Skeletal muscle cell (primary cell): ENCODE data around the gene PIGL.
"Not testable (repeated sequence)": the region's sequence is repeated elsewhere in the genome, so short reads cannot be mapped to it uniquely, and the experiment has no call there.

Experiments
- DNase-seq: peaks from one replicate; pipeline ENCODE4 v3.0.0-alpha.2; 2010; ENCODE audit warnings: low read depth
- H3K4me3 ChIP-seq: 2 replicates; pipeline ENCODE4 v1.5.1; 2011; ENCODE audit warnings: low read depth, mild to moderate bottlenecking, control low read depth, low read length, moderate library complexity

PIGL gene

DNA sequence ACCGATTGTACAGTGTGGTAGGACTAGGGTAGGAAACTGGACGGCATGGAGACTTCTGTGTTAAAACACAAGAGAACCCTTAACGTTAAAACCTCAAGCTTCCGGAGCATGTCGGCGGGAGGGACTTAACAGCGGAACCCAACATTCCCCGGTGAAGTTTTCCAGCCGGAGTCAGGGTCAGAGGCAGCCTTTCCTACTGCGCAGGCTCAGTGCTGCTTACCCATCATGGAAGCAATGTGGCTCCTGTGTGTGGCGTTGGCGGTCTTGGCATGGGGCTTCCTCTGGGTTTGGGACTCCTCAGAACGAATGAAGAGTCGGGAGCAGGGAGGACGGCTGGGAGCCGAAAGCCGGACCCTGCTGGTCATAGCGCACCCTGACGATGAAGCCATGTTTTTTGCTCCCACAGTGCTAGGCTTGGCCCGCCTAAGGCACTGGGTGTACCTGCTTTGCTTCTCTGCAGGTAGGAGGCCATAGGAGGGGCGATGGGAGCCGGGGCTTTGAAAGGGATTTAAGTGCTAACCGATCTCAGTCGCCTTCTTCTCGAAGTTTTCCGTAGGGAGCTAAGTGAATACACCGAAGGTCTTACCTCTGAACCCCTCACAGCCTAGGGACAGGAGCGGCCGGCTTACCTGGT, at the start of gene PIGL:
TSS of gene PIGL (plus strand) at position 209 of the 634 bp plus-strand sequence. CDS start at position 226, 17 bp downstream.
- DNase-seq, result peak; percentile 79
- H3K4me3 ChIP-seq, result peak within 1 kb of the TSS; percentile 100

DNA sequence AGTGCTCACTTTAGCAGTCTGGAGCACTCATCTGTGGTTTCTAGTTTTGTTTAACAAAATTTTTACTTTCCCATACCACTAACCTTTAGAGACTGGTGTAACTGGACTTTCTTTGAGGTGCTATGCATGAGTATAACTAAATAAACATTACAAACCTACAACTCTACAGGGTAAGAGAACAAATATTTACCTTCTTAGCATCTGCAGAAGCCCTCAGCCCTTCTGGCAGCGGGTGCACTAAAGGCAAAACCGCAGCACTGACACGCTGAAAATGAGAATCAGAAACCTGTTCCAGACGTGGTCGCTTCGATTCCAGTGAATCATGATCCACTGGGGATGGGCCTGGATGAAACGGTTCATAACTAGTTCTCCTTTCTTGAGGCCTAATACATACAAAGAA, 45.4 kb upstream of the PIGL start:
- DNase-seq, result no peak
- no peak overlapping the region for H3K4me3 ChIP-seq

DNA sequence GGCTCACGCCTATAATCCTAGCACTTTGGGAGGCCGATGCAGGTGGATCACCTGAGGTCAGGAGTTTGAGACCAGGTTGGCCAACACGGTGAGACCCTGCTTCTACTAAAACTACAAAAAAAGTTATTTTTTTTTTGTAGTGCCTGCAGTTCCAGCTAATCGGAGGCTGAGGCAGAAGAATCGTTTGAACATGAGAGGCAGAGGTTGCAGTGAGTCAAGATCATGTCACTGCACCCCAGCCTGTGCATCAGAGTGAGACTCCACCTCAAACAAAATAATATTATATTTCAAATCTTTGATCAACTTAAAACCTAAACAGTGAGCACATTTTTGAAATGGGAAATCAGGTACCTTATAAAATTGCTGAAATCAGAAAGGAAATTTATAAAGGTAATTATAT, 38.2 kb upstream of the PIGL start:
- no peak overlapping the region for H3K4me3 ChIP-seq
- DNase-seq, result no peak

DNA sequence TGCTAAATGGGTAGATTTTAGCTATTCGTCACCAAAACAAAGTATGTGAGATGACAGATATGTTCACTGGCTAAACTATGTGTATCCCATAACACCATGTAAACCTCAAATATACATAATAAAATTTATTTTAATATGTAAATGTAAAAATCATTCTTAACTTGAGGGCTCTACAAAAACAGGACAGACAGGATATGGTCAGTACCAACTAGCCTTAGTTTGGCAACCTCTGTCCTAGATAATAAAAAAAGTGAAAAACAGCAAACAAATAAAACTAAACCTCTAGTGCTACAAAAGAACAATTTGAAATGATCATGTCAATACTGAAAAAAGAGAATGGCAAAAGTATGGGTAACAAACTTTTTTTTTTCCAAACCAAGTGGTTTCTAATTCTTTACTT, 35.4 kb upstream of the PIGL start:
- no peak overlapping the region for H3K4me3 ChIP-seq
- no peak for DNase-seq

DNA sequence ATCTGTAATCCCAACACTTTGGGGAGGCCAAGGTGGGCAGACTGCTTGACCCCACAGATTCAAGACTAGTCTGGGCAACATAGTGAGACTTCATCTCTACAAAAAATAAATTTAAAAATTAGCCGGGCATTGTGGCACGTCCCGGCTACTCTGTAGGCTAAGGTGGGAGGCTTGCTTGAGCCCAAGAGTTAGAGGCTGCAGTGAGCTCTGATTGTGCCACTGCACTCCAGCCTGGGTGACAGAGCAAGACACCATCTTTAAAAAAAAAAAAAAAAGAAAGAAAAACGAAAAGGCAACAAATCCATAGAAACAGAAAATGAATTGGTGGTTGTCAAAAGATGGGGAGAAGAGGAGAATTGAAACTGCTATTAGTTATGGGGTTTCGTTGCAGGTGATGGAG, 29.4 kb upstream of the PIGL start:
- DNase-seq, result no peak
- H3K4me3 ChIP-seq, result no peak overlapping the region

DNA sequence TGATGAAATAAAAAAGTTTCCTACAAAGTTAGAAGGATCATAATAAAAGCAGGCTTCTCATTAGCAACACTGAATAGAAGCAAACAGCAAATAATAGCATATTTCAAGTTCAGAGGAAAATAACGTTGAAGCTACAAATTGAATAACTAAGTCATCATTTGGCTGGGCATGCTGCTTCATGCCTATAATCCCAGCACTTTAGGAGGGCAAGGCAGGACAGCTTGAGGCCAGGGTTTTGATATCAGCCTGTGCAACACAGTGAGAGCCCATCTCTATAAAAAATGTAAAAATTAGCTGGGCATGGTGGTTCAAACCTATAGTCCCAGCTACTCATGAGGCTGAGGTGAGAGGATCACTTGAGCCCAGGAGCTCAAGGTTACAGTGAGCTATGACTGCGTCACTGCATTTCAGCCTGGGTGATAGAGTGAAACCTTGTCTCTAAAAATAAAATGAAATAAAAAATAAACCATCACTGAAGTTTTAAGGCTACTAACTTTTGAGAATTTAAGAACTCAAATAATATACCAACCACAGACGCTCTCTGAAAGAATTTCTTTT, 27.1 kb upstream of the PIGL start:
- no peak for DNase-seq
- no peak overlapping the region for H3K4me3 ChIP-seq

DNA sequence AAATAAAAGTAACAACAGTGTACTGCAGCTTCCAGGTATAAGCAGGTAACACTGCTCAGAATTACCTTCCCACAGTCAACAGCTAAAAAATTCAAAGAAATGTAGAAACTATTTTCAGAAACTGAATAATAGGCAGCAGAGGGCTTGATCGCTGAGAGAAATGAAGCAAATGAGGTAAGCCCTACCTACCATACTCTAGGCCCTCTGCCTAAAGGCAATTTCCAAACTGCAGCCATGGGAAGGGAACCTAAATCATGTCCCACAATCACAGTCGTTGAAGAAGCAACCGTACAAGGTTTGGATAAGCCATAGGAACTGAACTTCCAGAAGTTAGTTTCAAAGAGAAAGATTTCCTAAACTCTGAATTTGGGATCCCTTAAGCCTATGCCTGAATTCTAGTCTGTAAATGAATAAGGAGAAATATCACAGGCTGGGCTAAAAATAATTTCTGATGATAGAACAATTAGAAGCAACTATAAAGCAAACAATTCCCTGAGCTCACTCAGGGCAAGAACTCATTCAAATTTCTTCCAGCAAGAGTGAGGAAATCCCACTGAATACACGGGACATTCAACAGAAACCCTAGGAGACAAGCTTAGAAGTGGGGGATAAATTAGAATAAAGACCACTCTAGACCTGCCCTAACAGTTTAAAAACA, 26.2 kb upstream of the PIGL start:
- H3K4me3 ChIP-seq, result no peak overlapping the region
- DNase-seq, result no peak

DNA sequence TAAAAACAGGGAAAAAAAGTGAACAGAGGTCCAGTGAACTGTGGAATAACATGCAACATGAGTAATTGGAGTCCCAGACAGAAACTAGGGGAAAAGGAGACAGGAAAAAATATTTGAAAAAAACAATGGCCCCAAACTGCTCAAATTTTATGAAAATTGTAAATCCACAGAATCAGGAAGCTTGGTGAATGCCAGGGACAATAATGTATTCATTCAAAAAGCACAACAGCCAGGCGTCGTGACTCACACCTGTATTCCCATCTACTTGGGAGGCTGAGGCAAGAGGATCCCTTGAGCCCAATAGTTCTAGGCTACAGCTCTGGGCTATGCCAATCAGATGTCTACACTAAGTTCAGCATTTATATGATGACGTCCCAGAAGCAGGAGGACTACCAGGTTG, 25.4 kb upstream of the PIGL start:
- no peak for DNase-seq
- H3K4me3 ChIP-seq, result no peak overlapping the region

DNA sequence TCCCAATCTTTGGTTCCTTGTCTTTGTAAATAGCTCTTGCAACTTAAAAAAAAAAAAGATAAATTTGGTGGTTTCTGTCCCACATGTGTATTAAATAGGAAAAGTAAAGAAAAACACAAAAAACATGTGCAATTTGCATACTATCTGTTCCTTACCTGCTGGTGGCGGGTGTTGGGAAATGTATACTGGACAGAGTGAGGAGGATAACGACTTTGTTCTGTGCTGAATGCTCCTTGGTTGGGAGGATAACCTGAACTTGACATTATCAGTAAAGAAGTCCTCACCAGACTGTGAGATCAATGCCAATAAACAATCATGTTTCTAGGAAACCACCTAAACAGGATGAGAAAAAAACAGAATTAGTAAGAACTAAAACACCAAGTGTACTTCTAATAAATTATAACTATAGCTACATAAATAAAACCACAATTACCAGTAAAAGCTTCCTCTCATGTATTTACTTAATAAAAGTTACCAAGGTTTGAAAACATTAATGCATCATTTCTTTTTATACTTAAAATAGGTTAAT, 22.6 kb upstream of the PIGL start:
- not testable (repeated sequence) for DNase-seq, H3K4me3 ChIP-seq

DNA sequence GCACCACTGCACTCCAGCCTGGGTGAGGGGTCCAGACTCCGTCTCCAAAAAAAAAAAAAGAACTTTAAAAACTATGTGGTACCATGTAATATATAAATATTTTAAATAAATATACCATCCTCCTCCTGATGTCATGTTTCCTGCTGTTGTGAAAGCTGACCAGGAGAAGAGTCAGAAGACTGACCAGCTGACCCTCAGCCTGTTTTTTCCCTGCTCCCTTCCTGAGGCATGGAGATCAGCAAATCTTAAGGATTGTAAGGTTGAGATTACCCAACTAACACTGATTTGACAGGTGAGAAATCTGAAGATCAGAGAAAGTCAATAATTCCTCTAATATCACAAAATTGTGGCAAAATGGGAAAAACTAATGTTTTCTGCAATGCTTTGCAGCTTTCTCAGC, 19.7 kb upstream of the PIGL start:
- no peak overlapping the region for H3K4me3 ChIP-seq
- no peak for DNase-seq

DNA sequence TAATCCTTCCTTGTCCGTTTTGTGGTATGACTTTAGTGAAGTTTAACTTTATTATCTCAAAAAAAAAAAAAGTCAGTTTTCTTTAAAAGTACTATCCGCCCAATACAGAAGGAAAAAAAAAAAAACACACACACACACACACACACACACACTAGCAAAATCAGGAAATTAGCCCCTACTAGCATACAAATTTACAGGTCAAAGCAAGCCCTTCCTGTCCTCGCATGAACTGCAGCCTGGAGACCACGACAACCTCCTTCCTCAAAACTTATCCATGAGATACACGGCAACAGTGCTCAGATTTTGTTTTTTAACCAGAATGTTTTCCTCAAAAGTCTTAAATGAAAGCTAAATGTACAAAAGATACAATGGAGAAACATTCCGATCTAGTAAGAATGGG, 17.9 kb upstream of the PIGL start:
- no peak for DNase-seq
- no peak overlapping the region for H3K4me3 ChIP-seq

DNA sequence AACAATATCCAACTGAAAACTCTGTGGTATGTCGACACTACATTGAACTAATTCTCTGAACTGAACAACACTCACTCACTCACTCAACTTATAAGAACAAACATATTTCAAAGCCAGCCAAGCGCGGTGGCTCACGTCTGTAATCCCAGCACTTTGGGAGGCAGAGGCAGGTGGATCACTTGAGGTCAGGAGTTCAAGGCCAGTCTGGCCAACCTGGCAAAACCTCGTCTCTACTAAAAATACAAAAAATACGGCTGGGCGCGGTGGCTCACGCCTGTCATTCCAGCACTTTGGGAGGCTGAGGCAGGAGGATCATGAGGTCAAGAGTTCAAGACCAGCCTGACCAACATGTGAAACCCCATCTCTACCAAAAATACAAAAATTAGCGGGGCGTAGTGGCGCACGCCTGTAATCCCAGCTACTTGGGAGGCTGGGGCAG, 15.3 kb upstream of the PIGL start:
- not testable (repeated sequence) for DNase-seq, H3K4me3 ChIP-seq

DNA sequence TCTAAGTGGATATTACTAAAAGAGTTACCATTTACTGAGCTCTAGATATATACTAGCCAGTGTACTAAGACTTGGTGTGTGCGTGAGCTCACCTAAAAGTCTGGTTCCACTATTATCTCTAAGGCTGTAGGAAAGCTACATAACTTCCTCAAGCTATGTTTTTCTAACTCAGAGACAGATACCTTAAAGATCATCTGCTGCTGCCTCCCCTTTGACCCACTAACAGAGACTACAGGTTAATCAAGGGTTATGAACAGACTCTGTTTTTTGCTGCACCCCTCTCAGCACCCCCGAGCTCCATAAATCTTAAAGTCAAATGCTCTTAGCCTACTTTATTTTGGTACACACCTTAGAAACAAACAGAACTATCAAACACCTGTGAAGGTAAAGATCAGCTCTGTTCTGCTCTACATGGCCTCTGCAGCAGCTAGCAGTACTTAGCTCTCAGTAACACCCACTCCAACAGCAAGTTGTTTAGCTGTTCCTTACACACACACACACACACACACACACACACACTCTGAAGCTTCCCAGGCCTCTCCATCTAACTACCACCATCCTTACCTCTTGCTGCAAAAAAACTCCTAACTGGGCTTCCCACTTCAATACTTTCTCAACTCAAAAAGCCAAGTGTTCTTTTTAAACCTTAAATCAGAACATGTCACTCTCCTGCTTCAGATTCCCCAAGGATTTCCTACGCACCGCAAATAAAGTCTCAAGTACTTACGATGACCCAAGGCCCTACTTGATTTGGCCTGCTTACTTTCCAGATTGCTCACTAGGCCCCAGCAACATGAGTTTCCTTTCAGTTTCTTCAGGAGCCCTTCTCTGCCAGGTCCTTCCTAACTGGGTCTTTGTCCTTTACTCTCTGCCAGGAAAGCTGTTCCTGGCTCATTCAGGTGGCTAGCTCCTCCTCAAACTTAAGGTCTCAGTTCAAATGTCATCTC, 14.2 kb upstream of the PIGL start:
- not testable (repeated sequence) for H3K4me3 ChIP-seq, DNase-seq

DNA sequence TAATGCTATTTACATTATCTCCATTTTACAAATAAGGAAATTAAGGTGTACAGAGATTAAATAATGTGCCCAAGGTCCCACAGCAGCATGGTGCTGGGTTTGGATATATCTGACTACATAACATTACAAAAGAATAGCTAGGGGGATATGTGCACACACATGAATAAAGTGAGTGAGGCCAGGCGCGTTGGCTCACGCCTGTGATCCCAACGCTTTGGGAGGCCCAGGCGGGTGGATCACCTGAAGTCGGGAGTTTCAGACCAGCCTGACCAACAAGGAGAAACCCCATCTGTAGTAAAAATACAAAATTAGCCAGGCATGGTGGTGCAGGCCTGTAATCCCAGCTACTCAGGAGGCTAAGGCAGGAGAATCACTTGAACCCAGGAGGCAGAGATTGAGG, 12.2 kb upstream of the PIGL start:
- DNase-seq, H3K4me3 ChIP-seq: not testable (repeated sequence)

DNA sequence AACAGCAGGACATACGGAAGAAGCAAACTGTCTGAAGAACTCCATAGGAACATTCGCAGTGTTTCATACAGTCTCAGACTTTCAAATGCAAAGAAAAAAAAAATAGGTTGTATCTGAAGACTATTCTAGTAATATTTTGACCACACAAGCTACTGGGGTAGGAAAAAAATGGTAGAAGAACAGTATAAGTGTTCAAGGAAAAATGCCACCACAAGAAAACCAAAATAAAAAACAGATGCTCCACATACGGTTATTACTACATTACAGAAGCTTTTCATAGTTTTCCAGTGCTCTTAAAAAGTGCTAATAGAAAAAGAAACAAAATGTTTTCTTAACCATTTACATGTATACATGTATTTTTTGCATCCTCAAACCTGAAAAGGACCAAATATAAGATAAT, 5.4 kb upstream of the PIGL start:
- H3K4me3 ChIP-seq, result no peak overlapping the region
- DNase-seq, result no peak

DNA sequence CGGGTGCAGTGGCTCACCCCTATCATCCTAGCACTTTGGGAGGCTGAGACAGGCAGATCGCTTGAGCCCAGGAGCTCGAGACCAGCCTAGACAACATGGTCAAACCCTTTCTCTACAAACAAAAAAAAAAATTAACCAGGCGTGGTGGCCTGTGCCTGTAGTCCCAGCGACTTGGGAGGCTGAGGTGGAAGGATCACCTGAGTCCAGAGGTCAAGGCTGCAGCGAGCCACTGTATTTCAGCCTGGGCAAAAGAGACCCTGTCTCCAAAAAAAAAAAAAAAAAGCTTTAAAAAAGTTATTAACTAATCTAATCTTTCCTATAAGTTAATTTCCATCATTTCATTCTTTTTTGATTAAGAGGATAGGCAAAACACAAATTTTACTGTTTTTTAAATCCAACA, 4.2 kb upstream of the PIGL start:
- no peak overlapping the region for H3K4me3 ChIP-seq
- DNase-seq, result no peak

DNA sequence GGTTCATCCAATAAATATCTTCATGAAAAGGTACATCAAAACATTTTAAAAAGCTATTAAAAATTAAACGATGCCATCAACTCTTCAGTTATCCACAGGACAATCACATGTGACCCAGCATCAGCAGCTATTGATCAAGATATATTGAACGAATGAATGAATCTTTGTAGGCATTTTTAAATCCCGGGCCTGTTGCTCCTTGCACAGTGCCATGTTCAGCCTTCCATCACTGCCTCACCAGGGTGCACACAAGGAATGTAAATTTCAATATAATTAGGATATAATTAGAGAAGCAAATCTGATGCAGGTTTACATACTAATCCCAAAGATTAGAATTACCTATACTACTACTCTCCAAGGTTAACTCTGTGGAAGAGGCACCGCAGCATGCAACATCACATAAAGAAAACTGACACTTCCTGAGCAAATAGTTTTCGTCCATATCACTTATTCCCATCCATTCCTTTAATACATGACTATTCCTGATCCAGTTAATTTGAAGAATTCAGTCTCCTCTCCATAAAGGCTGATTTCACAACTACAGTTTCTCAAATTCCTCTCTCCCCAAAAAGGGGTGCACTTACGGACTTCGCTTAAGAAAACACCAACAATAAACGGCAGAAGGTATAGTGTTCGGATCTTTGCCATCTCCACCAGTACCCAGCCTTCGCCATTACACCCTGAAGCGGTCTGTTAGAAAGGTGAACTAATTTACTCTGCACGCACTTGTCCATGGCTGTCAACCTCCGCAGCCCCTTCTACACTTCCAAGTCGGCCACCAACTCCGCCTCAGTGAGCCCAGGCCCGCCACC, 2.6 kb upstream of the PIGL start:
- peak overlapping the region; percentile 94 for H3K4me3 ChIP-seq
- no peak for DNase-seq

DNA sequence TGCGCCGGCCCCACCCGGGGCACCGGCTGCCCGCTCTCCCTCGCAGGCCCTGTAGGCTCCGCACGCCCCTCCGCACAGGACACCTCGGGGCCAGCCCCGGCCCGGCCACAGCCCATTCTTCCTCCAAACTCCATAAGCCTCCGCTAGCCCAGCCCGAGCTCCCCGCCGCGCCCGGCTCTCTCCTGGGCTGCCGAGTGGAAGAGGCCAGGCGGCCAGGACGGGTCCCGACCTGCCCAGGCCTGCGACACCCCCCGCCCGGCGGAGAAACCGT, 2.1 kb upstream of the PIGL start:
- H3K4me3 ChIP-seq, result peak overlapping the region; percentile 94
- DNase-seq, result no peak

DNA sequence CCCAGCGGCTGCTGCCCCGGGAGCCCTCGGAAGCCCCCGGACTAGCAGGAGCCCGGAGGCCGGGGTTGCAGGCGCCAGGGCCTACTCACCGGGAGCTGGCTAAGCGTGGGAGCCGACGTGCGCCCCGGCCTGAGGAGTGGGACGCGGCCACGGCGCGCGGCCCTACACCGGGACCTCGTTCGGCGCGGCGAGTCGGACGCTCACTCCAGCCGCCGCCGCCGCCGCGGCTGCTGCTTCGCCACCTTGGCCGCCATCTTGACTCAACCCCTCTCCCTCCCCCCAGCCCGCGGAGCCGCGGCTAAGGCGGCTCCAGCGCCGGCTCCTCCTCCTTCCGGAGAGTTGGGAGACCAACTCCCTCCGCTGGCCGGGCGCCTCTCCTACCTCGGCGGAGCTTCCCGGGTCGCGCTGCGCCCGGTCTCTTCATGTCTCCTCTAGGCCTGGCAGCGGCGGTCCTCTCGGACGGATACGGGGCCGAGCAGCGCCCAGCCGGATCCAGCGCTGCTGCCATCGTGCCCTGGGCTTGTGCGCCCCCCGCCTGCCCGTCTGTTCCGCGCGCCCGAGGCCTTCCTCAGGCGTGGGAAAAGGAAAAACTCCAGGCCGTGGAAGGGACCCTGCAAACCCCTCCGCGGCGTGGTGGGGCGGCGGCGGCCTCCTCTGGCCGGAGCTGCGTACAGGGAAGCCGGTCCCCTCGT, 1.6 kb upstream of the PIGL start, which contains the start of gene NCOR1:
TSS of gene NCOR1 (minus strand) at position 262 of the 692 bp plus-strand sequence. CDS start 20,965 bp downstream, outside the sequence.
- DNase-seq, result peak; percentile 77
- peak within 1 kb of the TSS; percentile 94 for H3K4me3 ChIP-seq
